HL-60 (cell line): Measurements from ENCODE around the gene KCNJ6.

Experiments
- DNase-seq, 2 experiments: peaks; one replicate each; pipeline ENCODE4 v3.0.0-alpha.2; 2010 to 2020; ENCODE audit warnings: low read depth in 1 of 2, low spot score in 1 of 2
- H3K27ac ChIP-seq: fragments of 250-450 bp; sonication (Bioruptor Pico); replicated peaks from 2 replicates; pipeline ENCODE4 v1.5.1; 2020; ENCODE audit warnings: mild to moderate bottlenecking, moderate library complexity
- H3K27me3 ChIP-seq: fragments of 250-450 bp; sonication (Bioruptor Pico); 2 replicates; pipeline ENCODE4 v1.5.1; 2021; ENCODE audit warnings: mild to moderate bottlenecking, moderate library complexity; ENCODE audit not compliant: insufficient read depth, poor library complexity, severe bottlenecking
- H3K4me3 ChIP-seq: replicated peaks from 2 replicates; pipeline ENCODE4 v1.5.1; 2011; ENCODE audit warnings: mild to moderate bottlenecking, control low read depth, low read length; ENCODE audit not compliant: insufficient read depth
- GABPA ChIP-seq: IDR thresholded peaks from 2 replicates; pipeline ENCODE4 v1.6.1; 2012; ENCODE audit warnings: low read depth
- POLR2AphosphoS5 ChIP-seq: IDR thresholded peaks from 2 replicates; pipeline ENCODE4 v1.6.1; 2012; ENCODE audit warnings: low read depth
- REST ChIP-seq: IDR thresholded peaks from 2 replicates; pipeline ENCODE4 v1.6.1; 2012; ENCODE audit warnings: low read depth; ENCODE audit not compliant: insufficient replicate concordance
- SPI1 ChIP-seq: IDR thresholded peaks from 2 replicates; pipeline ENCODE4 v1.6.1; 2012; ENCODE audit warnings: low read depth, mild to moderate bottlenecking, borderline replicate concordance
- TF ChIP-seq, protein P1 (sequence below): IDR thresholded peaks from one replicate; pipeline ENCODE4 v1.5.1; 2011; ENCODE audit warnings: low read length, control low read depth, inconsistent platforms; ENCODE audit not compliant: insufficient read depth

The KCNJ6 gene

DNA sequence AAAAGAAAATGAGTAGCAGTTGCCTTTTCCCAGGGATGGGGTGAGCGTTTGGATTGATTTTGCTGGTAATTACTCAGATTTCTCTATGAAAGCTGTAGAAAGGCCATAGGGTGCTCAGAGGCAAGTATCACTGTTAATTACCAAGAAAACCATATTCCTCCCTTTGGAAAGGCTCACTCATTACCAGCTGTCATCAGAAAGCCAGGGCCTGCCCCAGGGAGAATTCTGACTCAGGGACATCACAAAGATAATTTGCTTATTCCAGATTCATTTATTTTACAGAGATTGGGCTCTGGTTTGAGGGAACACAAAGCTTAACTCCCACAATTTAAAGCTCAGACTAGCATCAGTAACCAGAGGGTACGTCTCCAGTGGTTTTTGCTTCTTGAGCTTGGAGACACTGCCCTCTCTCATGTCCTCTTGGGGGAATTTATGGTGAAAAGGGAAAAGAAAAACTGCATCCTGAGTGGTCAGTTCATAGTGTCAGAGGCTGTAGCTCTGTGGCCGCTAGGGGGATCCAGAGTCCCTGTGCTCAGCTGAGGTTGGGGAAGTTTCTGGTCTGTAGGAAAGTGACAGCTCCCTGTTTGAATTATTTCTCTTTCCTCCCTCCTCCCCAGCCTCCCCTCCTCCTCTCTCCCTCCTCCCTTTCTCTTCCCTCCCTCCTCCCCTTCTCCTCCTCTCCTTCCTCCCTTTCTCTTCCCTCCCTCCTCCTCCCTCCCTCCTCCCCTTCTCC, 204.3 kb downstream of the KCNJ6 start:
- Histone ChIP-seq H3K4me3 (no peak overlapping the region), H3K27ac (no peak overlapping the region), H3K27me3 (no peaks in the 10 kb centered on the region)
- no peak for TF ChIP-seq REST
- TF ChIP-seq, protein P1, sequence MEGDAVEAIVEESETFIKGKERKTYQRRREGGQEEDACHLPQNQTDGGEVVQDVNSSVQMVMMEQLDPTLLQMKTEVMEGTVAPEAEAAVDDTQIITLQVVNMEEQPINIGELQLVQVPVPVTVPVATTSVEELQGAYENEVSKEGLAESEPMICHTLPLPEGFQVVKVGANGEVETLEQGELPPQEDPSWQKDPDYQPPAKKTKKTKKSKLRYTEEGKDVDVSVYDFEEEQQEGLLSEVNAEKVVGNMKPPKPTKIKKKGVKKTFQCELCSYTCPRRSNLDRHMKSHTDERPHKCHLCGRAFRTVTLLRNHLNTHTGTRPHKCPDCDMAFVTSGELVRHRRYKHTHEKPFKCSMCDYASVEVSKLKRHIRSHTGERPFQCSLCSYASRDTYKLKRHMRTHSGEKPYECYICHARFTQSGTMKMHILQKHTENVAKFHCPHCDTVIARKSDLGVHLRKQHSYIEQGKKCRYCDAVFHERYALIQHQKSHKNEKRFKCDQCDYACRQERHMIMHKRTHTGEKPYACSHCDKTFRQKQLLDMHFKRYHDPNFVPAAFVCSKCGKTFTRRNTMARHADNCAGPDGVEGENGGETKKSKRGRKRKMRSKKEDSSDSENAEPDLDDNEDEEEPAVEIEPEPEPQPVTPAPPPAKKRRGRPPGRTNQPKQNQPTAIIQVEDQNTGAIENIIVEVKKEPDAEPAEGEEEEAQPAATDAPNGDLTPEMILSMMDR, result peak; percentile 97
- DNase-seq, result peak; percentile 8 to 67

- Histone ChIP-seq H3K4me3 (no peak overlapping the region), H3K27ac (no peak overlapping the region), H3K27me3 (no peaks in the 10 kb centered on the region)
- DNase-seq, result no peak
- TF ChIP-seq, protein P1, result no peak
- TF ChIP-seq POLR2AphosphoS5, result no peak
Measured at GRCh38 chr21:37711286-37711829, 204.9 kb downstream of the KCNJ6 start.

GRCh38 chr21:37710546-37711285, 205.5 kb downstream of the KCNJ6 start:
- no peak for DNase-seq
- Histone ChIP-seq H3K27me3 (no peaks in the 10 kb centered on the region), H3K4me3 (no peak overlapping the region), H3K27ac (no peak overlapping the region)
- no peak for TF ChIP-seq SPI1
- no peak for TF ChIP-seq GABPA
- TF ChIP-seq, protein P1, result no peak
- no peak for TF ChIP-seq REST
- TF ChIP-seq POLR2AphosphoS5, result no peak
